Breast epithelium (tissue), 4 donors: ENCODE data around the gene CHRNB2. TPM values are rescaled to one million over a fixed set of nuclear protein-coding genes. Genes with fewer than 3 reads are reported as not detected.
A peak's percentile ranks its signal among the peaks of the same experiment; 100 is the strongest.

Experiments
- DNase-seq, 2 donors: peaks; one replicate each; pipeline ENCODE4 v3.0.0-alpha.2; 2019; ENCODE audit warnings: low spot score in 2 of 2
- H3K27ac ChIP-seq, 2 donors: fragments of 200-600 bp; sonication (generic) in 1 of 2; one replicate each; pipeline ENCODE4 v1.5.1; 2016 to 2019; ENCODE audit warnings: mild to moderate bottlenecking in 1 of 2
- H3K27me3 ChIP-seq, 2 donors: fragments of 200-600 bp; sonication (generic) in 1 of 2; one replicate each; pipeline versions ENCODE4 v1.5.1 to v1.6.0; 2017 to 2019; ENCODE audit warnings: control low read depth in 1 of 2, mild to moderate bottlenecking in 1 of 2
- H3K36me3 ChIP-seq: fragments of 200-600 bp; one replicate; pipeline ENCODE4 v1.5.1; 2019
- H3K4me1 ChIP-seq, 2 donors: fragments of 200-600 bp; sonication (generic); one replicate each; pipeline ENCODE4 v1.5.1; 2016 to 2019; ENCODE audit warnings: control low read depth in 1 of 2
- H3K4me3 ChIP-seq, 3 donors: fragments of 200-600 bp; sonication (generic); 1 replicate in 2 of 3; 2 replicates in 1 of 3; pipeline ENCODE4 v1.5.1; 2016 to 2019; ENCODE audit warnings: mild to moderate bottlenecking in 3 of 3, moderate library complexity in 2 of 3
- H3K9me3 ChIP-seq, 2 donors: fragments of 200-600 bp; sonication (generic) in 1 of 2; one replicate each; pipeline ENCODE4 v1.5.1; 2016 to 2019; ENCODE audit warnings: control low read depth in 1 of 2
- CTCF ChIP-seq, 3 donors: fragments of 450-650 bp; IDR thresholded peaks; one replicate each; pipeline ENCODE4 v1.5.1; 2016 to 2017; ENCODE audit warnings: antibody characterized with exemption in 3 of 3, mild to moderate bottlenecking in 3 of 3, moderate library complexity in 3 of 3
- POLR2A ChIP-seq: fragments of 450-650 bp; IDR thresholded peaks from one replicate; pipeline ENCODE4 v1.6.1; 2016; ENCODE audit warnings: antibody characterized with exemption, mild to moderate bottlenecking, moderate library complexity
- POLR2AphosphoS5 ChIP-seq, 3 donors: sonication (generic); formaldehyde crosslinking; IDR thresholded peaks; one replicate each; pipeline ENCODE4 v1.6.1; 2017; ENCODE audit warnings: antibody characterized with exemption in 3 of 3
- intact Hi-C: fragments of 100-400 bp; cut with DNase I; formaldehyde crosslinking; loops from one replicate; pipeline ENCODE4 v1.15.1; 2023; ENCODE audit warnings: low total_unique reads
- total RNA-seq, 3 donors: library from RNA; depleted of rRNA; stranded (reverse); fragments of >200 nt; gene quantifications; one replicate each; pipeline ENCODE4 v1.1.0, GENCODE V29; 2016

The CHRNB2 gene, protein sequence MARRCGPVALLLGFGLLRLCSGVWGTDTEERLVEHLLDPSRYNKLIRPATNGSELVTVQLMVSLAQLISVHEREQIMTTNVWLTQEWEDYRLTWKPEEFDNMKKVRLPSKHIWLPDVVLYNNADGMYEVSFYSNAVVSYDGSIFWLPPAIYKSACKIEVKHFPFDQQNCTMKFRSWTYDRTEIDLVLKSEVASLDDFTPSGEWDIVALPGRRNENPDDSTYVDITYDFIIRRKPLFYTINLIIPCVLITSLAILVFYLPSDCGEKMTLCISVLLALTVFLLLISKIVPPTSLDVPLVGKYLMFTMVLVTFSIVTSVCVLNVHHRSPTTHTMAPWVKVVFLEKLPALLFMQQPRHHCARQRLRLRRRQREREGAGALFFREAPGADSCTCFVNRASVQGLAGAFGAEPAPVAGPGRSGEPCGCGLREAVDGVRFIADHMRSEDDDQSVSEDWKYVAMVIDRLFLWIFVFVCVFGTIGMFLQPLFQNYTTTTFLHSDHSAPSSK
- total RNA-seq, result 1 to 10 TPM in 1 of 3 donors, under 1 TPM in 2; 0.16 to 1.3 (median 0.73) TPM

GRCh38 chr1:154567386-154568156 is at the start of gene CHRNB2:
Gene CHRNB2 (plus strand): TSS chr1:154567778. CDS start chr1:154568045, 267 bp downstream.
- peak; percentile 53 to 67 for DNase-seq
- Histone ChIP-seq H3K9me3 (no peaks in the 10 kb centered on the region), H3K27me3 (no peaks in the 10 kb centered on the region), H3K27ac (no peak within 1 kb of the TSS), H3K4me3 (peak within 1 kb of the TSS in 2 of 3 donors; percentile 47 to 48), H3K4me1 (no peaks in the 10 kb centered on the region), H3K36me3 (no peaks in the 10 kb centered on the region)
- no peak for TF ChIP-seq POLR2A
- TF ChIP-seq CTCF (IDR thresholded peaks at IDR 0.05), result no peak
- no peak for TF ChIP-seq POLR2AphosphoS5 (IDR thresholded peaks at IDR 0.05)
- intact Hi-C loops, result no loop called here

DNA sequence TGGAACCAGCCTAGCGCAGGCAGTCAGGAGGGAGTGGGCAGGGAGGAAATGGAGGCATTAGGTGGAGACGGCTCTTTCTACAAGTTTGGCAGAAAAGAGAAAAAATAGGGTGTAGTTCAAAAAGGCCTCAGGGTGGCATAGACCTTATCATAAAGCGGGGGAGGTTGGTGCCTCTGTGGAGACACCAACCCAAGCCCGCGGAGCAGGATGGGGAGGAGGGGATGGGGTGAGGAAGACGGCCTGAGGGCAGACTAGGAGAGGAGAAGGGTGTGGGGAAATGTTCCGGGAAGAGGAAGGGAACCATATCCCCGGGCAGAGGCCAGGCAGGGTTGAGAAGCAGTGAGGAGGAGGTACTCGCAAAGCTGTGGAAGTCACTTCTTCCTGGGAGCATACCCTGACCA is 48.0 kb upstream of the CHRNB2 start:
- Histone ChIP-seq H3K4me1 (no peaks in the 10 kb centered on the region), H3K27me3 (no peaks in the 10 kb centered on the region), H3K4me3 (no peak overlapping the region), H3K9me3 (no peaks in the 10 kb centered on the region), H3K36me3 (no peaks in the 10 kb centered on the region), H3K27ac (peak overlapping the region in 1 of 2 donors; percentile 19)
- TF ChIP-seq POLR2A, result no peak
- TF ChIP-seq POLR2AphosphoS5 (IDR thresholded peaks at IDR 0.05), result no peak
- intact Hi-C loops, result no loop called here
- DNase-seq, result no peak

DNA sequence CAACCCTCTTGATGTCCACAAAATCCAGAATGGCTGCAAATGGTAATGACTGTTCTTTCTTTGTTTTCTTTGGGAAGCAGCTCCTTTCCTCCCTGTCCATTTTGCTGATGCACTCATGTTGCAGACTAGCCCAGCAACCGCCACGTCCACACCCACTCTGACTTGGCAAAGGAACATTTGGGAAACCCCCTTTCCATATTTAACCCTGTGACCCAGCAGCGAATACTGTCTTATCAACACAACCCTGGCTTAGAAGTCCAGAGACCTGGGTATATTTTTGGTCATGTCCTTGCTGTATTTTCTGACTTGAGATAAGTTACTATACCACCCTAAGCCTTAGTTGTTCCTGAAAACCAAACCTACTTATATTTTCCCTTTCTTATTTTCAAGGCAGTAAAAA is 47.2 kb upstream of the CHRNB2 start:
- TF ChIP-seq CTCF (IDR thresholded peaks at IDR 0.05) (no peak), POLR2AphosphoS5 (IDR thresholded peaks at IDR 0.05) (no peak), POLR2A (no peak)
- intact Hi-C loops, result no loop called here
- H3K4me1 ChIP-seq, result no peaks in the 10 kb centered on the region
- no peak overlapping the region for H3K4me3 ChIP-seq
- H3K36me3 ChIP-seq, result no peaks in the 10 kb centered on the region
- H3K9me3 ChIP-seq, result no peaks in the 10 kb centered on the region
- no peak overlapping the region for H3K27ac ChIP-seq
- H3K27me3 ChIP-seq, result no peaks in the 10 kb centered on the region
- no peak for DNase-seq

GRCh38 chr1:154521695-154522094 is 45.9 kb upstream of the CHRNB2 start:
- no peak overlapping the region for H3K4me3 ChIP-seq
- intact Hi-C loops, result no loop called here
- no peak for DNase-seq
- no peaks in the 10 kb centered on the region for H3K27me3 ChIP-seq
- H3K36me3 ChIP-seq, result no peaks in the 10 kb centered on the region
- no peaks in the 10 kb centered on the region for H3K4me1 ChIP-seq
- H3K27ac ChIP-seq, result no peak overlapping the region
- TF ChIP-seq POLR2A, result no peak
- no peak for TF ChIP-seq CTCF (IDR thresholded peaks at IDR 0.05)
- TF ChIP-seq POLR2AphosphoS5 (IDR thresholded peaks at IDR 0.05), result no peak
- no peaks in the 10 kb centered on the region for H3K9me3 ChIP-seq

GRCh38 chr1:154524881-154525280 is 42.7 kb upstream of the CHRNB2 start:
- intact Hi-C loops, result no loop called here
- no peaks in the 10 kb centered on the region for H3K27me3 ChIP-seq
- H3K36me3 ChIP-seq, result no peaks in the 10 kb centered on the region
- TF ChIP-seq POLR2A, result no peak
- TF ChIP-seq CTCF (IDR thresholded peaks at IDR 0.05), result no peak
- TF ChIP-seq POLR2AphosphoS5 (IDR thresholded peaks at IDR 0.05), result no peak
- no peak overlapping the region for H3K27ac ChIP-seq
- H3K4me1 ChIP-seq, result no peaks in the 10 kb centered on the region
- no peak for DNase-seq
- no peak overlapping the region for H3K4me3 ChIP-seq
- H3K9me3 ChIP-seq, result no peaks in the 10 kb centered on the region
